Epithelial cell of proximal tubule (primary cell): ENCODE measurements around the gene SLC22A14. TPM values are rescaled to one million over a fixed set of nuclear protein-coding genes. Genes with fewer than 3 reads are reported as not detected.
A peak's percentile ranks its signal among the peaks of the same experiment; 100 is the strongest.

Experiments
- DNase-seq: peaks from one replicate; pipeline ENCODE4 v3.0.0-alpha.2; 2011; ENCODE audit warnings: low read depth
- H3K4me3 ChIP-seq: 2 replicates; pipeline ENCODE4 v1.5.1; 2011; ENCODE audit warnings: low read depth, mild to moderate bottlenecking, low read length
- total RNA-seq: library from RNA; depleted of rRNA; stranded (reverse); fragments of >200 nt; gene quantifications from 2 replicates; pipeline ENCODE4 v1.2.3, GENCODE V29; 2015
- TF ChIP-seq, protein P1 (sequence below): conservative IDR thresholded peaks from 2 replicates; pipeline ENCODE4 v1.5.1; 2012; ENCODE audit warnings: low read depth, mild to moderate bottlenecking, low read length

The SLC22A14 gene
- total RNA-seq, 1 donor from 2014 or later = not detected

GRCh38 chr3:38347421-38348200 is 65.5 kb downstream of the SLC22A14 start:
- TF ChIP-seq, protein P1, sequence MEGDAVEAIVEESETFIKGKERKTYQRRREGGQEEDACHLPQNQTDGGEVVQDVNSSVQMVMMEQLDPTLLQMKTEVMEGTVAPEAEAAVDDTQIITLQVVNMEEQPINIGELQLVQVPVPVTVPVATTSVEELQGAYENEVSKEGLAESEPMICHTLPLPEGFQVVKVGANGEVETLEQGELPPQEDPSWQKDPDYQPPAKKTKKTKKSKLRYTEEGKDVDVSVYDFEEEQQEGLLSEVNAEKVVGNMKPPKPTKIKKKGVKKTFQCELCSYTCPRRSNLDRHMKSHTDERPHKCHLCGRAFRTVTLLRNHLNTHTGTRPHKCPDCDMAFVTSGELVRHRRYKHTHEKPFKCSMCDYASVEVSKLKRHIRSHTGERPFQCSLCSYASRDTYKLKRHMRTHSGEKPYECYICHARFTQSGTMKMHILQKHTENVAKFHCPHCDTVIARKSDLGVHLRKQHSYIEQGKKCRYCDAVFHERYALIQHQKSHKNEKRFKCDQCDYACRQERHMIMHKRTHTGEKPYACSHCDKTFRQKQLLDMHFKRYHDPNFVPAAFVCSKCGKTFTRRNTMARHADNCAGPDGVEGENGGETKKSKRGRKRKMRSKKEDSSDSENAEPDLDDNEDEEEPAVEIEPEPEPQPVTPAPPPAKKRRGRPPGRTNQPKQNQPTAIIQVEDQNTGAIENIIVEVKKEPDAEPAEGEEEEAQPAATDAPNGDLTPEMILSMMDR = no peak
- no peak for DNase-seq
- peak overlapping the region; percentile 79 for H3K4me3 ChIP-seq

DNA sequence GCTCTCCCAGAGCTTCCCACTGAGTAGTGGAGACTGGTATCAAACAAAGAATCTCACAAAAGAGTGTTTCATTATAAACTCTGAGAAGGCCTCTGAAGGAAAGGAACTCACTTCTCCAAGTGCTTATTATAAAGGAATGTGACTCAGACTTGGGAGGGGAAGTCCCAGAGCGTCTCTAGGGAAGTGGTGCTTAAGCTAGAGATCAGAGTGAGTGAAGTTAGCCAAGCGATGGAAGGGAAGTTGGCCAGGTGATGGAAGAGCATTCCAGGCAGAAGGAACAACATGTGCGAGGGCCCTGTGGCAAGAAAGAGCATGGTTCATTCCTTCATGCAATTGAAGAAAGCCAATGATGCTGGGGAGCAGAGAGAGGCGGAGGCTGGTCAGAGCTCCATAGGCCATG is 66.8 kb downstream of the SLC22A14 start:
- no peak overlapping the region for H3K4me3 ChIP-seq
- peak; percentile 62 for DNase-seq

GRCh38 chr3:38349684-38350359 is 67.7 kb downstream of the SLC22A14 start:
- TF ChIP-seq, protein P1 = no peak
- H3K4me3 ChIP-seq = no peak overlapping the region
- no peak for DNase-seq

More for the DNA sequence above, 66.8 kb downstream of the SLC22A14 start:
- TF ChIP-seq, protein P1 = no peak

GRCh38 chr3:38353151-38353550 is 71.1 kb downstream of the SLC22A14 start:
- H3K4me3 ChIP-seq = no peak overlapping the region
- TF ChIP-seq, protein P1 = no peak
- no peak for DNase-seq

DNA sequence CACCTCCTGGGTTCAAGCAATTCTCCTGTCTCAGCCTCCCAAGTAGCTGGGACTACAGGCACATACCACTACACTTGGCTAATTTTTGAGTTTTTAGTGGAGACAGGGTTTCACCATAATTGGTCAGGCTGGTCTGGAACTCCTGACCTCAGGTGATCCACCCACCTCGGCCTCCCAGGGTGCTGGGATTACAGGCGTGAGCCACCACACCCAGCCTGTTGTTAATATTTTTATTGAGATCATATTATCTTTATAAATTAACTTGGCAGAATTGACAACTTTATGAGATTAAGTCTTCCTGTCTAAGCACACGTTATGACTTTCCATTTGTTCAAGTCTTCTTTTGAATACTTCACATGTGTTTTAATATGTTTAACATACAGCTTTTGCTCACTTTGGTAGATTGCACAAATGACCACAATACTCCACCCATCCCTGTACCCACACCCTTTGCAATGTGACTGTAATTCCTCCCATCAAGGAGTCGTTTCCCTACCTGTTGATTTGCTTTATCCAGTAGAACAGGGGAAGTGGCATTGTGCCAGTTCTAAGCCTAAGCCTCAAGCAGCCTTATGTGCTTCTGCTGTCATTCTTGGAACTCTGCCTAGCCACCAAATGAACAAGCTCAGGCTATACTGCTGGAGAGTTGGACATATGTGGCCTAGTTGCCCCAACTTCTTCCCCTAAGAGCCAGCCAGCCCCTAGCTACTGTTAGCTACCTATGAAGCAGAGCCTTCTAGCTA is 72.7 kb downstream of the SLC22A14 start:
- no peak overlapping the region for H3K4me3 ChIP-seq
- DNase-seq = no peak
- TF ChIP-seq, protein P1 = no peak

- H3K4me3 ChIP-seq = no peak overlapping the region
- DNase-seq = no peak
- TF ChIP-seq, protein P1 = no peak
These were observed 76.9 kb downstream of the SLC22A14 start for GRCh38 chr3:38359038-38359437.
